Fibroblast of lung (primary cell): ENCODE results near the gene DPH7. TPM values are rescaled to one million over a fixed set of nuclear protein-coding genes. Genes with fewer than 3 reads are reported as not detected.

Source experiments
- DNase-seq, 2 donors: peaks; one replicate each; pipeline versions ENCODE4 v3.0.0 to v3.0.0-alpha.2; 2010; ENCODE audit warnings: low read depth in 2 of 2
- H2AFZ ChIP-seq: 2 replicates; pipeline ENCODE4 v1.5.1; 2012; ENCODE audit warnings: low read length, control low read depth, inconsistent platforms
- H3K27ac ChIP-seq: 2 replicates; pipeline ENCODE4 v1.5.1; 2011; ENCODE audit warnings: low read length, control low read depth; ENCODE audit not compliant: insufficient read depth
- H3K27me3 ChIP-seq: 2 replicates; pipeline ENCODE4 v1.5.1; 2011; ENCODE audit warnings: mild to moderate bottlenecking, low read length; ENCODE audit not compliant: control insufficient read depth, insufficient read depth
- H3K36me3 ChIP-seq: 2 replicates; pipeline ENCODE4 v1.5.1; 2011; ENCODE audit warnings: low read length; ENCODE audit not compliant: control insufficient read depth, insufficient read depth
- H3K4me1 ChIP-seq: 2 replicates; pipeline ENCODE4 v1.5.1; 2011; ENCODE audit warnings: low read length; ENCODE audit not compliant: control insufficient read depth, insufficient read depth; ENCODE audit errors: extremely low read depth
- H3K4me2 ChIP-seq: 2 replicates; pipeline ENCODE4 v1.5.1; 2011; ENCODE audit warnings: low read length, control low read depth; ENCODE audit not compliant: insufficient read depth; ENCODE audit errors: extremely low read depth
- H3K4me3 ChIP-seq, 4 experiments: fragments of 200-600 bp in 1 of 4; sonication (generic) in 1 of 4; replicated peaks in 1 of 4; 2 replicates each; pipeline ENCODE4 v1.5.1; 2011 to 2016; ENCODE audit warnings: low read length in 4 of 4, low read depth in 3 of 4, mild to moderate bottlenecking in 3 of 4, control low read depth in 2 of 4, inconsistent platforms in 1 of 4, mixed read lengths in 1 of 4; ENCODE audit not compliant: insufficient read depth in 1 of 4; ENCODE audit errors: control extremely low read depth in 1 of 4
- H3K79me2 ChIP-seq: 2 replicates; pipeline ENCODE4 v1.5.1; 2012; ENCODE audit warnings: mild to moderate bottlenecking, low read length, inconsistent platforms; ENCODE audit not compliant: control insufficient read depth, insufficient read depth
- H3K9ac ChIP-seq: 2 replicates; pipeline ENCODE4 v1.5.1; 2011; ENCODE audit warnings: mild to moderate bottlenecking, low read length, control low read depth; ENCODE audit not compliant: insufficient read depth
- H3K9me3 ChIP-seq: 2 replicates; pipeline ENCODE4 v1.5.1; 2012; ENCODE audit warnings: low read depth, low read length; ENCODE audit not compliant: control insufficient read depth, insufficient read depth
- H4K20me1 ChIP-seq: 2 replicates; pipeline ENCODE4 v1.5.1; 2011; ENCODE audit warnings: low read length; ENCODE audit not compliant: control insufficient read depth, insufficient read depth; ENCODE audit errors: extremely low read depth
- EZH2 ChIP-seq: IDR thresholded peaks from 2 replicates; pipeline ENCODE4 v1.5.1; 2012; ENCODE audit warnings: low read length, control low read depth, mild to moderate bottlenecking; ENCODE audit errors: missing control alignments
- polyA plus RNA-seq, 2 donors: library from polyadenylated mRNA; depleted of rRNA in 1 of 2; stranded (reverse) in 1 of 2; unstranded in 1 of 2; fragments of >200 nt; gene quantifications; 2 replicates each; pipeline ENCODE4 v1.2.1, GENCODE V29; 2011 to 2012; ENCODE audit warnings: missing spikeins in 1 of 2
- total RNA-seq: library from RNA; depleted of rRNA; stranded (reverse); fragments of >200 nt; gene quantifications from 2 replicates; pipeline ENCODE4 v1.2.1, GENCODE V29; 2014
- TF ChIP-seq, protein P1 (sequence below), 2 donors: IDR thresholded peaks in 1 of 2; conservative IDR thresholded peaks in 1 of 2; 1 replicate in 1 of 2; 2 replicates in 1 of 2; pipeline ENCODE4 v1.5.1; 2011 to 2012; ENCODE audit warnings: low read length in 2 of 2, control low read depth in 1 of 2, inconsistent platforms in 1 of 2, low read depth in 1 of 2, mild to moderate bottlenecking in 1 of 2

Gene DPH7
- total and polyA plus RNA-seq, 2 donors (not counting 1 experiment from before 2014, with no cell fraction given): 15.7 to 20.6 TPM

DNA sequence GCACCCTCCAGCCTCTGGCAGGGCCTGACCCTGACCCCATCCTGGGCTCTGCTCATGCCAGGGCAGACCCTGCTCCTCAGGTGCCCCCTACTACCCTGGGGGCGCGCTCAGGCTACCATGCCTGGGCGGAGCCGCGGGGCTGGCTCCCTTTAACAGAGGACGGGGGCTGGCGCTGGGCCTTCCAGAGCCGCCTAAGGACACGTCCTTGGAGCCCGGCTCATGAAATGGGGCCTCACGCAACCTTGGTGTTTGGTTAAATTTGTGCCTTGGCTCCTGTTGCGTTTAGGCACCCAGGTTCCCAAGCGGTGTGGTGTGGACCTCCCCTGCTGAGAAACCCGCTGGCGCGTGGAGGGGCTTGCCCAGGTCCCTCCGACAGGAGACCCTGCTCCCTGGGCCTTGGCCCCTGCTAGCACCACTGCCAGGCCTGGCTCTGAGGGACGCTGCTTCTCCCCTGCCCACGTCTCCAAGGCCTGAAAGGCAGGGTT lies 36.7 kb upstream of the DPH7 start:
- Histone ChIP-seq H3K27me3 (no peaks in the 10 kb centered on the region), H3K27ac (no peak overlapping the region), H3K4me3 (no peak overlapping the region), H3K9ac (no peak overlapping the region), H3K9me3 (no peaks in the 10 kb centered on the region), H3K4me1 (peaks cover 14% of the 10 kb centered on the region), H4K20me1 (no peaks in the 10 kb centered on the region), H2AFZ (no peak overlapping the region), H3K36me3 (peaks cover 20% of the 10 kb centered on the region), H3K4me2 (no peak overlapping the region), H3K79me2 (peaks cover 32% of the 10 kb centered on the region)
- DNase-seq: no peak
- no peak for TF ChIP-seq EZH2
- TF ChIP-seq, protein P1, sequence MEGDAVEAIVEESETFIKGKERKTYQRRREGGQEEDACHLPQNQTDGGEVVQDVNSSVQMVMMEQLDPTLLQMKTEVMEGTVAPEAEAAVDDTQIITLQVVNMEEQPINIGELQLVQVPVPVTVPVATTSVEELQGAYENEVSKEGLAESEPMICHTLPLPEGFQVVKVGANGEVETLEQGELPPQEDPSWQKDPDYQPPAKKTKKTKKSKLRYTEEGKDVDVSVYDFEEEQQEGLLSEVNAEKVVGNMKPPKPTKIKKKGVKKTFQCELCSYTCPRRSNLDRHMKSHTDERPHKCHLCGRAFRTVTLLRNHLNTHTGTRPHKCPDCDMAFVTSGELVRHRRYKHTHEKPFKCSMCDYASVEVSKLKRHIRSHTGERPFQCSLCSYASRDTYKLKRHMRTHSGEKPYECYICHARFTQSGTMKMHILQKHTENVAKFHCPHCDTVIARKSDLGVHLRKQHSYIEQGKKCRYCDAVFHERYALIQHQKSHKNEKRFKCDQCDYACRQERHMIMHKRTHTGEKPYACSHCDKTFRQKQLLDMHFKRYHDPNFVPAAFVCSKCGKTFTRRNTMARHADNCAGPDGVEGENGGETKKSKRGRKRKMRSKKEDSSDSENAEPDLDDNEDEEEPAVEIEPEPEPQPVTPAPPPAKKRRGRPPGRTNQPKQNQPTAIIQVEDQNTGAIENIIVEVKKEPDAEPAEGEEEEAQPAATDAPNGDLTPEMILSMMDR (conservative IDR thresholded peaks at IDR 0.05 in 1 of 2, IDR thresholded peaks at IDR 0.05 in 1 of 2; ENCODE audit: low read depth in 1 of 2, low read length in 2 of 2): no peak

DNA sequence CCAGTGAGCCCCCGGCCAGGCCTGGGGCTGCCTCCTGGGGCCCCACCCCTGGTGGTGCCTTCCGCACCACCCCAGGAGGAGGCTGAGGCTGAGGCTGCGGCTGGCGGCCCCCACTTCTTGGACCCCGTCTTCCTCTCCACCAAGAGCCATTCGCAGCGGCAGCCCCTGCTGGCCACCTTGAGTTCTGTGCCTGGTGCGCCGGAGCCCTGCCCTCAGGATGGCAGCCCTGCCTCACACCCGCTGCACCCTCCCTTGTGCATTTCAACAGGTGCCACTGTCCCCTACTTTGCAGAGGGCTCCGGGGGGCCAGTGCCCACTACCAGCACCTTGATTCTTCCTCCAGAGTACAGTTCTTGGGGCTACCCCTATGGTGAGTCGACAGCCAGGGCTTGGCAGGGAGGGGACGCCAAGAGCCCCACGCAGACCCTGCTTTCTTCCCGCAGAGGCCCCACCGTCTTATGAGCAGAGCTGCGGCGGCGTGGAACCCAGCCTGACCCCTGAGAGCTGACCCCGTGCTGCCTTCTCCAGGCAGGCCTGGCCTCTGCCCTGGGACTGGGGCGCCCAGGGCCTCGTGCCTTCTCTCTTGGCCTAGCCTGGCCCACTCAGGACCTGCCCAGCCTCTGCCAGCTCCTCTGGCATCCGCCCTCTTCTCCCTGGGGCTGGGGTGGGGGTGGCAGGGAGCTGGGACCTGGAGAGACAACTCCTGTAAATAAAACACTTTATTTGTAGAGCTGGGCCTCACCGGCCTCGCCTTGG lies 36.1 kb upstream of the DPH7 start:
- Histone ChIP-seq H3K9me3 (no peaks in the 10 kb centered on the region), H4K20me1 (no peaks in the 10 kb centered on the region), H3K27me3 (no peaks in the 10 kb centered on the region), H3K27ac (no peak overlapping the region), H3K4me1 (peaks cover 10% of the 10 kb centered on the region), H2AFZ (no peak overlapping the region), H3K4me3 (no peak overlapping the region), H3K9ac (no peak overlapping the region), H3K4me2 (no peak overlapping the region), H3K79me2 (peaks cover 26% of the 10 kb centered on the region), H3K36me3 (peaks cover 20% of the 10 kb centered on the region)
- TF ChIP-seq EZH2: no peak
- TF ChIP-seq, protein P1 (conservative IDR thresholded peaks at IDR 0.05 in 1 of 2, IDR thresholded peaks at IDR 0.05 in 1 of 2; ENCODE audit: low read depth in 1 of 2, low read length in 2 of 2): no peak
- DNase-seq: no peak

DNA sequence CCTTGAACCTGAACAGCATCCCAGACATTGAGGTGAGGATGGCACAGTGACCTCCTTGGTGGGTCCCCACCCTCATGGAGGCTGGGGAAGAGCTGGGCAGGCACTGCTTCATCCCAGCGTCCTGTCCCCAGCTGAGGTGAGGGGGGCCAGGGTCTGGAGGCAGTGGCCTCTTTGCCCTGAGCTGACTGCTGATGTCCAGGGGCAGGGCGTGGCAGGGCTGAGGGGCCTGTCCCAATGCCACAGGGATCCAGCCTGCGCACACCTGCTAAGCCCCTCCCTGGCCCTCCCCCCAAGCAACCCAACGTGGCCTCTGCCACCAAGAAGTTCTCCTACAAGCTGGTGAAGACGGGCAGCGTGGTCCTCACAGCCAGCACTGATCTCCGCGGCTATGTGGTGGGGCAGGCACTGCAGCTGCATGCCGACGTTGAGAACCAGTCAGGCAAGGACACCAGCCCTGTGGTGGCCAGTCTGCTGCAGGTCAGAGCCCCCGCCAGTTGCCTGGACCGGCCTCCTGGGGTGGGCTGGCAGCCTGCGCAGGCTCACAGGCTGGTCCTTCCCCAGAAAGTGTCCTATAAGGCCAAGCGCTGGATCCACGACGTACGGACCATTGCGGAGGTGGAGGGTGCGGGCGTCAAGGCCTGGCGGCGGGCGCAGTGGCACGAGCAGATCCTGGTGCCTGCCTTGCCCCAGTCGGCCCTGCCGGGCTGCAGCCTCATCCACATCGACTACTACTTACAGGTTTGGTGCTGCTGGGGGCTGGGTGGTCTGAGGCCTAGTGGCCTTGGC lies 35.2 kb upstream of the DPH7 start:
- Histone ChIP-seq H3K4me1 (peaks cover 10% of the 10 kb centered on the region), H3K27me3 (no peaks in the 10 kb centered on the region), H3K9ac (no peak overlapping the region), H3K27ac (no peak overlapping the region), H3K79me2 (peaks cover 20% of the 10 kb centered on the region), H3K4me3 (no peak overlapping the region), H2AFZ (no peak overlapping the region), H3K9me3 (no peaks in the 10 kb centered on the region), H3K36me3 (peaks cover 20% of the 10 kb centered on the region), H3K4me2 (no peak overlapping the region), H4K20me1 (no peaks in the 10 kb centered on the region)
- no peak for DNase-seq
- no peak for TF ChIP-seq EZH2
- TF ChIP-seq, protein P1 (conservative IDR thresholded peaks at IDR 0.05 in 1 of 2, IDR thresholded peaks at IDR 0.05 in 1 of 2; ENCODE audit: low read depth in 1 of 2, low read length in 2 of 2): no peak
